HG02852 (cell line): Measurements from ENCODE around the gene PPY.
"Not testable (repeated sequence)": the region's sequence is repeated elsewhere in the genome, so short reads cannot be mapped to it uniquely, and the experiment has no call there.

Experiments used
- ATAC-seq: cut with Tn5 transposase; IDR thresholded peaks from one replicate; pipeline ENCODE4 v1.9.1; 2021; ENCODE audit warnings: mild to moderate bottlenecking, moderate library complexity; ENCODE audit not compliant: unreplicated experiment

Gene PPY, protein sequence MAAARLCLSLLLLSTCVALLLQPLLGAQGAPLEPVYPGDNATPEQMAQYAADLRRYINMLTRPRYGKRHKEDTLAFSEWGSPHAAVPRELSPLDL

DNA sequence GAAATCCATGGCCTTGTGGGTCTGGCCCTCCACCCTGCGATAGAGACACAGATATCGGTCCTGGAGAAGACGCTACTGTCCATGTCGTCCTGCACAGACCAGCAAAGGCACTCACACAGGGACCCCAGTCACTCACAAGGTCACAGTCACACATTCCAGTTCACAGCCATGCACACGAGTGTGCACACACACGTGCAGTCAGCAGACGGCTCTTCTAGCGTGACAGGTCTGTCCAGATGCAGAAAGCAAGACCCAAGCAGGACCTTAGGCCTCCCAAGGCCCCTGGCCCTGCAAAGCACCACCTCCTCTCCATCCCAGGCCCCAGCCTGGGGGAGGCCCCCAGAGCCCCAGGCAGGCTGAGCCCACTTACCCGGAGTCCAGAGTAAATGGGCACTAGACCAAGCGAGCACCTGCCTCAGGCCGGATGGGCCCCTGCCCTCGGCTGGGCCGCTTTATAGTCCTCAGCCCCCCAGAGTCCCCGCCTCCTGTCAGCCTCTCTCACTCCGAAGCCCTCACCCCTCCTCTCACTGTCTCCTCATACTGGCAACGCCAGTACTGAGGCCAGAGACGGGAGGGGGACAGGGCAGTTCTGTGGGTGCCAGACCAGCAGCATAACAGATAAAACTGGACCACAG lies at the start of gene PPY:
PPY (minus strand) TSS at position 426 of the 635 bp plus-strand sequence. CDS start 822 bp downstream, outside the sequence.
- no peak for ATAC-seq

DNA sequence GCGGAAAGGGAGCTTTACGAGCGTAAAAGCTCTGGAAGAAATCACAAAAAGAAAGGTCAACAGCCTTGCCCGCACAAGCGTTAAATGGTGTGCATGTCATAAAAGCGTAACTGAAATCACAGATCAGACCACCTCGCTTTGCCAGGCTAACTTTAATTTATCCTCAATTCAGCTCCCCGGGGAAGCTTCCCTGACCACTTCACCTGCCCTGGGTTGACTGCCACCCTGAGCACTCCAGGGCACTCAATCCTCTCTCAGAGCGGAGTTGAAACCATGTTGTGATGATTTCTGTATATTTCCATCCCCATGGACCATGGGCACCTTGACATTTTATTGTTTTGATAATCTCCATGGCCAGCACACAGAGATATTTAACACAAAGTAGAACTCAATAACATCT lies 46.0 kb upstream of the PPY start:
- ATAC-seq: no peak

DNA sequence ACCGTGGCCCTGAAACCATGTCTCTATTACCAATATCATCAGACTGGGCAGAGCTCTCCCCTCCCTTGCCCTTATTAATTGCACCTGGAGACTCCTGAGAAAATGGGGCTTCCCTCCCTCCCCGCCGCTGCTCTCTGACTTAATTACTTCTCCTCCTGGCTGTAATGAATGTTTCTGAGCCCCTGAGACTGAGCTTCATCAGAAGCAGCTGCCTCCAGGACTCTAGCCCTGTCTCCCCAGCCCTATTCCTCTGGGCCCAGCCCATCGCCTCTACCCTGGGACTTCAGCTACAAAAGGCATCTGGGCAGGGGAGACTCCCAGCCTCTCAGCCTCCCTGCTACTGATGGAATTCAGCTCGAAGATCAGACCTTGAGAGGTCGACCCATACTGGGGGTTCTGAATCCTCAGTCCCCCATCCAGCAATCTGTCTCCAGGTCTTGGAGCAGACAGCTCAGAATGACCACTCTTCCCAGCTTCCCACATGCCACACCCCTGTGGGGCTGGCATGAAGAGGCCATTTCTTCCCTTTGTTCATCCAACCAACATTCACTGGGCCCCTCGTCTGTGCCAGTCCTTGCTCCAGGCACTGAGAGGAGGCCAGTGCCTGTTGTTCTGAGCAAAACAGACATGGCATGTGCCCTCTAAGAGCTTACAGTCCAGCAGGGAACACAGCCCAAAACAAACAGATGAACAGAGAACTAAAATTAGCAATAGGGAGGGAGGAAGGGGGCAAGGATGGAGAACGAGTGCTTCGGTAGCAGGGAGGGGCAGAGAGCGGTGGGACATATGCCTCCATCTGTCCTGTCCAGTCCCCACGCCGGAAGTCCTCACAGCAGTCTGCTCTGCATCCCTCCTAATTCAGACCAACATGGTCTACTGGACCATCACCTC lies 45.1 kb upstream of the PPY start:
- no peak for ATAC-seq

DNA sequence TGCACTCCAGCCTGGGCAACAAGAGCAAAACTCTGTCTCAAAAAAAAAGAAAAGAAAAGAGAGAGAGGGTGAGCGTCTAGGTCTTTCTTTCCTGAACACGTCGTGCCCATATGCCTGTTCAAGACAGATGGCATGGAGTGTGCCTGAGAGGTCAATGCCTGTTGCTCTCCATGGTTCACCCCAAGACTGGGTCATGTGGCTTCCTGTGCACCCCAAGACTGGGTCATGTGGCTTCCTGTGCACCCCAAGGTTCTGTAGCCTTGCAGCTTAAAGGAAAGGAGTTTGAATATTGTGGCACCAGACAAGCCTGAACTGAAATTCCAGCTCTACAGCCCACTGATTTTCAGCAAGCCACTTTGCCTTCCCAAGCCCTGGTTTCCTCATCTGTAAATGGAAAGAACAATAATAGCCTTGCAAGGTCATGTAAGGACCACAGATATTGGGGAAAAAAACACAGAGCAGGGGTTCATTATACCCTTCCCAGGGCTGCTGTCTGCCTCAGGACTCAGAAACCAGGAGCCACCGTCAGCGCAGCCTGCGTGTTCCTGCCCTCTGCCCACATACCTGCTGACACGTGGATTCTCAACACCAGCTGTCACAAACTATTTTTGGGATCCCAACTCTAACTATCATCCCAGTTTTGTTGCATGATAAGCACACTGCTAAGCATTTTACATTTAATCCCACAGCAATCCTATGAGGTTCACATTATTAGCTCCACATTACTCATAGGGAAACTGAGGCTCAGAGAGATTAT lies 44.1 kb upstream of the PPY start:
- ATAC-seq: no peak

DNA sequence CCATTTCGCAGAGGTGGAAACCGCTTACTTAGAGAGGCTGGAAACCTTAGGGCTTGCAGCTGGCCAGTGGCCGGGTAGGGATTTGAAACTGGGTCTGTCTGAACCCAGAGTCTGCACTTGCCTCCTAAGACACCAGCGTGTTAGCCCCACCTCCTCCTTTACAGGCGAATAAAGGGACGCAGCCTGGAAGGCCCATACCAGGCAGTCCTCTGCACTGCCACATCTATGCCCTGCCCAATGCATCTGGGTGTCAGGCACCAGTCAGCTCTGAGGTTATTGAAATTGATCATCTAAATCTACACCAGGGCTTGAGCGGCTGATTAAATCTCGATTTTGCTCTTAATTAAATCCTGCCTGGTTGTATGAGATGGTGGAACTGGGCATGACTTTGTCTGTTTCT lies 42.2 kb upstream of the PPY start:
- no peak for ATAC-seq

DNA sequence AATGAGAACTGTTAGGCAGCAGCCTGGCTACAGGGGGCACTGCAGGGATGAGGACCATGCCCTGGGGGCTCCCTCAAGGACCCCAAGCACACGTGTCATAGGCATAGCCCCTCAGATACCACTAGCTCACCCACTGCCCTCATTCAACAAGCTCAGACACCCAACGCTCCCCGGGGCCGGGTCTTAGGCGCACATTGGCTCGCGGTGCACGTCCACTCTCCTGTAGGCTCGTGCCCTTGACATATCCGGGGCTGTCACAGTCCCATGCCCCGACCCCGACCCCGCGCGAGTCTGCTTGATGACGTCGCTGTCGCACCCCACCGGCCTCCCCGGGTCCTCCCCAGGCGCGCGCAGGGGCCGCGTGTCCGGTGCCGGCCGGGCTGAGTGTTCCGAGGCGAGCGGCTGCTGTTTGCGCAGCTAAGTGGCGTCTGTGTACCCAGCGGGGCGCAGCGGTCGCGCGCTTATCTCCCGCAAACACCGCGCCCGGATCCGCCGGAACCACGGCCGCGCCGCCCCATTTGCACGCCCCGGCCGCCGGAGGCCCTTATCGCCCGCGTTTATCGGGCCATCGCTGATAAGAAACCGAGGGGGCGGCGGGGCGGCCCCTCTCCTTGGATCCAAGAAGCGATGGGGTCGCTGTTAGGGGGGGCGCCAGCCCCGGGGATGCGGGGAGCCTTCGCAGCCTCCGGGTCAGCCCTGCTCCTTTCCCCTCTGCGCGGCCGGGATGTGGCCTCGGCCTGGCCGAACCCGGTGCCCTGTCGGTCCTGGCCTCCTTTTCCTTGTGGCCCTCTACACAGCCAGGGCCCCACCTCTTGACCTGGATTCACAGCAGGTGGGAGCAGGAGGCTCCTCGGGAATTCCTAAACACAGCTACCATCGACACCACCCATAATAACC lies 41.5 kb upstream of the PPY start:
- ATAC-seq: no peak

DNA sequence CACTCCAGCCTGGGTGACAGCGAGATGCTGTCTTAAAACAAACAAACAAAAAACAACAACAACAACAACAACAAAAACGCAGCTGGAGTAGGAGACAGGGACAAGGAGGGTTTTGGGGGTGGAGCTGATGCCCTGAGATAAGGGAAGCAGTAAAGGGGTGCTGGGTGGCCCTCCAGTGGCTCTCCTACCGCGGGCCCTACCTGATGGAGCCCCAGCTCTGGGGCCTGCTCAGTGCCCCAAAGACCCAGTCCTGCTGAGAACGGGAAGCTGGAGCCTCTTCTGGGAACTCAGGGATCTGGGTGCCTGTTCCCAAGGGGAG lies 40.9 kb upstream of the PPY start:
- ATAC-seq: no peak

DNA sequence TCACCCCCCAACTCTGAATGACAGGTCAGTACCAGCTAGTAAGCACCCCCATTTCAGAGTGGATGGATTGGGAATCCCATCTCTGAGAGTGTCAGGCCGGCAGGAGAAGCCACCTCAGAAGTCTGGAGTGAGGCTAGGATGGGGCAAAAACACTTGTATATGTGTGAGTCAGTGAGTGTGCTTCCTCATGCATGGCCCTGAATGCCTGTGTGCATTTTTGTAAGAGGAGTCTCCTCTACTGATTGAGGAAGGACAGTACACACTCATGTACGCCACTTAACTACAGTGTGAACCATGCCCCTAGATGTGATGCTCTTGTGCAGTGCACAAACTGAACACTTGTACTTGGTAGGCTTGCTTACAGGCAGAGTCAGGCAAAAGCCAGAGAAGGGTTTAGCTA lies 39.9 kb upstream of the PPY start:
- ATAC-seq: no peak

DNA sequence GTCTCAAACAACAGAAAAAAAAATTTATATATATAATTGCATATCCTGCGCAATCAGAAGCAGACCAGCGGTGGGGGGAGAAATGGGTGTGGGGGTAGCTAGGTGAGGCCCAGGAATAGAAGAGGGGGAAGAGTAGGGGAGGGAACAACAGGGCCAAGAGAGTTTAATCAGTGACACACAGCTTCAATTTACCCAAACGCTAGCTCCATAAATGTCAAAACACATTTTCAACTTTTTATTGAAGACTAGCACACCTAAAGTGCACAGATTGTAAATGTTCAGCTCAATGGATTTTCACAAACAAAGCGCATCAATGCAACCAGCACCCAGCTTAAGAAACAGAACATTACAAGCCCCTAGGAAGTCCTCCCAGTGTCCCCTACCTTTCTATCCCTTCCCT lies 37.4 kb upstream of the PPY start:
- no peak for ATAC-seq

DNA sequence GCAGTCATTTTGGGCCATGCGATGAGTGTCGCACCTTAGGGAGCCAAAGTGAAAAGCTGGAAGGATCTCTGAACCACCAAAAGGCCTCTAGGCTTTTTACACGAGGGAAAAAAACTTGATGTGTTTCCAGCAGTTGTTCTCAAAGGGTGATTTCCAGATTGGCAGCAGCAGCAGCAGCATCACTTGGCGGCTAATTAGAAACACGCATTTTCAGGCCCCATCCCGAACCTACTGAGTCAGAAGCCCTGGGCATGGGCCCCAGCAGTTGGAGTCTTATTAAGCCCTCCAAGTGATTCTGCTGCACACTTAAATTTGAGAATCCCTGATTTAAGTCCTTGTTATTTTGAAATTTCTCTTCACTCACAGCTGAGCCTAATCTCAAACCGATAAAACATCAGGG lies 36.7 kb upstream of the PPY start:
- ATAC-seq: no peak

DNA sequence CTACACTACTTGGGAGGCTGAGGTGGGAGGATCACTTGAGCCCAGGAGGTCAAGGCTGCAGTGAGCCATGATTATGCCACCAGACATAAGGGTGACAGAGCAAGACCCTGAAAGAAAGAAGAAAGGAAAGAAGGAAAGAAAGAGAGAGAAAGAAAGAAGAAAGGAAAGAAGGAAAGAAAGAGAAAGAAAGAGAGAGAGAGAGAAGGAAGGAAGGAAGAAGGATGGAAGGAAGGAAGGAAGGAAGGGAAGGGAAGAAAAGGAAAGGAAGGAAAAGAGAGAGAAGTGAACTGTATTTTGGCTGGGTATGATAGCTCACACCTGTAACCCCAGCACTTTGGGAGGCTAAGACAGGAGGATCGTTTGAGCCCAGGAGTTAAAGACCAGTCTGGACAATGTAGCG lies 35.8 kb upstream of the PPY start:
- ATAC-seq: no peak

DNA sequence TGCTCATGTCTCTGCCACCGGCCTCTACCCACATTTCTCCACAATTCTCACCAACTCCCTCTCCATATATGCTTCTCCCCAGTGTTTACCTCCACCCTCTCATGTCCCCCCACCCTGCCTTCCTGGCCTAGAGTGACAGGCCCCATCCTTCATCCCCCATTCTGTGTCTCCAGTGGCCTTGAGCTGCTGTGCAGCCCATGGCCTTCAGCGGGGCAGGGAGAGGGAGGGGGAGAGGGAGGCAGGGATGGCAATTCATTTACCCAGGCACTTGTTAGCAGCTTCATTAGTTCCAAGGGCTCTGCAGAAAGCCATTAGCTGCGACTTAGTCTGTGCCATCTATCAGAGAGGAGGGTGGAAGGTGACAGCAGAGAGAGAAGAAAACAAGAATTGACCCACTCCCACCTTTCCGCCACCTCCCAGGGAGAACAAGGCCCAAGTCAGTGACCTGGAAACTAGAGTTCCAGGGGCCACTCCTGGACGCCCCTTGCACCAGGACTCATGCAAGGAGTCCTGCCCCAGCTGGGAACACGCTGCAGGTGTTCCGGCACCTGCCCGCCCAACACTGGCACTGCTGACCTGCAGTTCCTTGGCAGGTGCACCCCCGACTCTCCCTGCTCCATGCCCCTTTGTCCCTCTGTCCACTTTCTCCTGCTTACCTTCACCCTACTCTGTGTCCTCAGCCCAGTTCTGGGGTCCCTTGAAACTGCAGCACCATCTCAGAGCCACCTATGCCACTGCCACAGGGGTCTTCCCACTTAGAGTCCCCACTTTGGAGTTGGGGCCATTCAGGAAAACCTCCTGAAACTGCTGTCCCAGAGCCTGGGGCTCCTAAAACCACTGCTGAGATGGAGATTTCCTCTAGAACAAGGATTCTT lies 34.9 kb upstream of the PPY start:
- no peak for ATAC-seq

DNA sequence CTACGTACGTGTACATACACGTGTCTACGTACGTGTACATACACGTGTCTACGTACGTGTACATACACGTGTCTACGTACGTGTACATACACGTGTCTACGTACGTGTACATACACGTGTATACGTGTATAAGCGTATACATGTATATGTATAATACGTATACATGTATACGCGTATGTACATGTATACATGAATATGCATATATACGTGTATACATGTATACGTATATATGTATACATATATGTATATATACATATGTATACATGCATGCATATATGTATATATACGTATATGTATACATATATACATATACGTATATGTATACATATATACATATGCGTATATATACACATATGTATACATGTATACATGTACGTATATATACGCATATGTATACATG lies 33.6 kb upstream of the PPY start:
- ATAC-seq: no peak

DNA sequence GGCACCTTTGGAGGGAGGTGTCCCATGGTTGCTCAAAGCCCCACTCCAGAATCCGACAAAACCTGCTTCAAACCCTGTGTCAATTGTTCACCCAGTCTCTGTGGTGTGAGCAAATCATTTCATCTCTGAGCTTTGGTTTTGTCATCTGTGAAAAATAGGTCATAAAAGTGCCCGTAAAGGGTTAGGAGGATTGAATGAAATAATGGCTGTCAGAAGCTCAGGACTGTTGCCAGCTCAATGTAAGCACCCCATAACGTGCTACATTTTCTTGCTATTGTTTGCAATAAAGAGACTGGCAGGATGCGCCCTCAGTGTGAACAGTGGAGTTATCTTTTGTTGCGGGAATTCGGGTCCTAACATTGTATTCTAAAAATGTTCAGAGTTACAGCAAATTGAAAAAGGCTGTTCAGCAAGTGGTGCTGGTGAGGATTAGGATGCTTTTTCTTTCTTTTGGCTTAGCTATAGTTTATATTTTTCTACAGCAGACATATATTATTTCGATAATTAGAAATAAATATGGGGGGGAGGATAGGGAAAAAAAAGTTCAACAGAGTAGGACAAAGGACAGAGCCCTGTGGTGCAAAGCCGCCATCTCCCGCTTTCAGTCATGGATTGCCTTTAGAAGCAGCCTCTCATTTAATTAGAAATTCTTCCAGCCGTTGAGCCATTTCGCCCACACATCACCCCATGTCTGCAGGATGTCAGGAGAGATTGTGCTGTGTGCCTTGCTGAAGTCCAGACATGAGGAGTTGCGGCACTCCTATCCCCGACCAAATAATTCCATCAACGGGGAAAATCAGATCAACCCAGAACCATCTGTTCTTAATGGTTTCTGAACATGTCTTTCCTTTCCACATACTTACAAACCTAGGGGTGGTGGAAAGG lies 32.3 kb upstream of the PPY start:
- ATAC-seq: no peak

DNA sequence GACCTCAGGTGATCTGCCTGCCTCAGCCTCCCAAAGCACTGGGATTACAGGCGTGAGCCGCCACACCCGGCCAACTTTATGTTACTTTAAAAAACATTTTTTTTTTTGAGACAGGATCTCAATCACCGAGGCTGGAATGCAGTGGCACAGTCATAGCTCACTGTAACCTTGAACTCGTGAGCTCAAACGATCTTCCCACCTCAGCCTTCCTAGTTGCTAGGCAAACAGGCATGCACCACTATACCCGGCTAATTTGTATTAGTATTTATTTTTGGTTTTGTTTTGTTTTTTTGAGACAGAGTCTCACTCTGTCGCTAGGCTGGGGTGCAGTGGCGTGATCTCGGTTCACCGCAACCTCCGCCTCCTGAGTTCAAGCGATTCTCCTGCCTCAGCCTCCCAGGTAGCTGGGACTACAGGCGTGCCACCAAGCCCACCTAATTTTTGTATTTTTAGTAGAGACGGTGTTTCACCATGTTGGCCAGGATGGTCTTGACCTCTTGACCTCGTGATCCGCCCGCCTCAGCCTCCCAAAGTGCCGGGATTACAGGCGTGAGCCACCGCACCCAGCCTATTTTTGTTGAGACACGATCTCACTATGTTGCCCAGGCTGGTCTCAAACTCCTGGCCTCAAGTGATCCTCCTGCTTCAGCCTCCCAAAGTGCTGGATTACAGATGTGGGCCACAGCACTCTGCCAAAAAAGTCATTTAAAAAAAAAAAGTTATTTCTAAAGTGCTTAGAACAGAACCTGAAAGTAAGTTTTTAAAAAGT lies 30.4 kb upstream of the PPY start:
- not testable (repeated sequence) for ATAC-seq

DNA sequence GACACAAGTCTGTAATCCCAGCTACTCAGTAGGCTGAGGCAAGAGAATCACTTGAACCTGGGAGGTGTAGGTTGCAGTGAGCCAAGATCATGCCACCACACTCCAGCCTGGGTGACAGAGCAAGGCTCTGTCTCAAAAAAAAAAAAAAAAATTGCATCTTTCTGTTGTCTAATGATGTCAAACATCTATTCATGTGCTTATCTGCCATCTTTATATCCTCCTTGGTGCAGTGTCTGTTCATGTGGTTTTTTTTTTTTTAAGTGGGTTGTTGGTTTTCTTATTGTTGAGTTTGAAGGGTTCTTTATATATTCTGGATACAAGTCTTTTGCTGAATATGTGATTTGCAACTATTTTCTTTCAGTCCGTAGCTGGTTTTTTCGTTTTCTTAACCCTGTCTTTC lies 29.2 kb upstream of the PPY start:
- not testable (repeated sequence) for ATAC-seq

DNA sequence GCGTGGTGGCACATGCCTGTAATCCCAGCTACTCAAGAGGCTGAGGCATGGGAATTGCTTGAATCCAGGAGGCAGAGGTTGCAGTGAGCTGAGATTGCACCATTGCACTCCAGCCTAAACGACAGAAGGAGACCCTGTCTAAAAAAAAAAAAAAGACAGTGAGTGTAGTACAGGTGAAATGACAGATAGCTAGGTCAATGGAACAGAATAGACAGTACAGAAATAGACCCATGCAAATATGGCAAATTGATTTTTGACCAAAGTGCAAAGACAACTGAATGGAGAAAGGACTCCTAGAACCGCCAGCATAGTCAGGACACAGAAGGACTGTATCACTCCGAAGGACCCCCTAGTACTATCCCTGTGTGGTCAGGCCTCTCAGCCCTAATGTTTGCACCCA lies 28.1 kb upstream of the PPY start:
- no peak for ATAC-seq

DNA sequence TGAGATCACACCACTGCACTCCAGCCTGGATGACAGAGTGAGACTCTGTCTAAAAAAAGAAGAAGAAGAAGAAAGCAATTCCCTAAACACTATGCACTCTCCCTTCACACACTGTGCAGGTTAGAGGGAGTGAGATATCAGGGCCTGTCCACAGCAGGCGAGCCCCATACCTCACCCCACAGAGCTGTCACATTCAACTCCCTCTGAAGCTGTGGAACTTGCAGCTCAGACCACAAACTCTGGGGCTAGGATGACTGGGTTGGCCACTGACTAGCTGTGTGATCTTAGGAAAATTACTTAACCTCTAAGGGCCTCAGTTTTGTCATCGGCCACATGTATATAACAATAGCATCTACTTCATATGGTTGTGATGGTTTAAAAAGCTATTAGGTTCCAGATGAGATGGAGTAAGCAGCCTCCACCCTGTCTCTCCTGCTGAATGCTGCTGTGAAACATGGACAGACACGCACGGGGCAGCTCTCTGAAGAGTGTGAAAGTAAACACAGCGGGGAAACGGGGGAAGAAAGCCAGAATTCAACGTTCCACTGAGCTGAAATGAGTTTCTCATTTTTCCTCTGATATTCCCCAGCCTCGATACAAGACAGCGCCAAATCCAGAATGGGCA lies 25.1 kb upstream of the PPY start:
- no peak for ATAC-seq
